Measurements from ENCODE around the gene ESF1.

DNA sequence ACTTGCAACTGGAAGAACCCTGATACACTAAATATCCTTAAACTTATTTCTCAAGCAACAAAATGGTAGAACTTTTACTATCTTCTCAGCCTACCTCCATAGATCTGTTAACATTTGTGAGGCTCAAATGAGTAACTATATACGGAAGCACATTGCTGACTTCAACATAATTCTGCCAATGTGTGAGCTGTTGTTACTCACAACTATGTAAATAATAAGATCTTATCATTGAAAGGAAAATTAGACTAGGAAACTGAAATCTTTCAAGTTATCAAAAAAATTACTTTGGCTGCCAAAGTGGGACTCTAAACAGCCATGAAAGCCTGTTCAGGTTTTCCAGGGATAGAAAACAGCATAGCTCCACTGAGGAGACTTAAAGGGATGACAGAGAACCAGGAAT, 105.8 kb downstream of the ESF1 start:
- TF ChIP-seq EP300 (IDR thresholded peaks at IDR 0.05) (no peak), POLR2AphosphoS5 (IDR thresholded peaks at IDR 0.05) (no peak), CTCF (IDR thresholded peaks at IDR 0.05) (no peak)

All from stomach (tissue), 4 donors.